Measurements from ENCODE around the gene PER2.

GRCh38 chr2:238240757-238241711 is 47.4 kb downstream of the PER2 start:
- TF ChIP-seq CTCF (IDR thresholded peaks at IDR 0.05 in 2 of 3, conservative IDR thresholded peaks at IDR 0.05 in 1 of 3; ENCODE audit: control insufficient read depth in 2 of 3, extremely low read depth in 1 of 3, insufficient read depth in 1 of 3, low read depth in 3 of 3, low read length in 3 of 3), result no peak
- no peak for TF ChIP-seq FOXM1 (IDR thresholded peaks at IDR 0.05; ENCODE audit: low read depth, low read length)
- TF ChIP-seq EGR1 (IDR thresholded peaks at IDR 0.05; ENCODE audit: borderline replicate concordance in 1 of 2, low read depth in 2 of 2, low read length in 2 of 2), result peak in 1 of 2 experiments; percentile 62; a peak in 1 of 3 replicates
- TF ChIP-seq ATF3 (IDR thresholded peaks at IDR 0.05; ENCODE audit: borderline replicate concordance, extremely low read depth, low read depth, low read length), result no peak
- no peak for TF ChIP-seq POLR2A (IDR thresholded peaks at IDR 0.05; ENCODE audit: low read depth, low read length)
- TF ChIP-seq EP300 (IDR thresholded peaks at IDR 0.05; ENCODE audit: borderline replicate concordance in 1 of 2, control insufficient read depth in 1 of 2, low read depth in 2 of 2, low read length in 2 of 2), result no peak
- no peak for TF ChIP-seq MYC (IDR thresholded peaks at IDR 0.05; ENCODE audit: insufficient read depth, insufficient read length, insufficient replicate concordance, low read length, severe bottlenecking)
- TF ChIP-seq SIN3A (IDR thresholded peaks at IDR 0.05; ENCODE audit: low read depth, low read length), result no peak
- no peak for TF ChIP-seq EZH2 (IDR thresholded peaks at IDR 0.05; ENCODE audit: borderline replicate concordance, control insufficient read depth, low read depth, low read length)

Measured in GM12878 (cell line).